Measurements from ENCODE around the gene SORCS3. TPM values are rescaled to one million over a fixed set of nuclear protein-coding genes. Genes with fewer than 3 reads are reported as not detected.

The SORCS3 gene
- total RNA-seq, 1 experiment from 2014 or later, result not detected

DNA sequence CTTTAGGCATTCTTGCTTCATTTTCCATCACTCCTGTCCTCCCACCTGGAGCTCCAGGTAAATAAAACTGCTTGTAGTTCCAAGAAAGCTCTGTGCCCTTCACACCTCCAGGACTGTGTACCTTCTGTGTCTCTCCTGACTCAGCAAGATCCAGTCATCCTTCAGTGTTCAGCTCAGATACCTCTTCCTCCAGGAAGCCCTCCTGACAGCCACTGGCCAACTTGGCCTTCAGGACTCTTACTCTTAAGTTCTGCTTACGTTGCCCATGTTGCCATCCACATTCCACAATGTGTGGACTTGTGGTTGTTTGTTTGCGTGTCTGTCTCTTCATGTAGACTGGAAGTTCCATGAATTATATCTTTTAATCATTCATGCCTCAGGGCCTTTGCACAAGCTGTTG, 48.0 kb downstream of the SORCS3 start:
- Histone ChIP-seq H2AFZ (ENCODE audit: low read depth, low read length, poor library complexity, severe bottlenecking) (no peak overlapping the region), H3K4me2 (ENCODE audit: low read length) (no peak overlapping the region), H4K20me1 (ENCODE audit: insufficient read depth) (no peaks in the 10 kb centered on the region), H3K79me2 (ENCODE audit: insufficient read depth, low read length) (no peaks in the 10 kb centered on the region), H3K36me3 (ENCODE audit: control insufficient read depth in 1 of 2, insufficient read depth in 2 of 2, low read length in 2 of 2) (no peaks in the 10 kb centered on the region), H3K4me1 (ENCODE audit: control insufficient read depth in 1 of 2, insufficient read depth in 2 of 2, low read length in 2 of 2) (no peaks in the 10 kb centered on the region), H3K27me3 (ENCODE audit: insufficient read depth, low read length) (peaks cover 52% of the 10 kb centered on the region), H3K9me2 (ENCODE audit: insufficient read depth) (no peaks in the 10 kb centered on the region), H3K4me3 (replicated peaks in 1 of 2; ENCODE audit: low read depth in 1 of 2, low read length in 2 of 2) (no peak overlapping the region), H3K27ac (ENCODE audit: low read depth, low read length) (no peak overlapping the region), H3K9ac (ENCODE audit: low read length) (no peak overlapping the region), H3K9me3 (ENCODE audit: control insufficient read depth in 1 of 2, insufficient read depth in 1 of 2, low read depth in 1 of 2, low read length in 2 of 2) (no peaks in the 10 kb centered on the region)
- TF ChIP-seq POLR2AphosphoS5 (IDR thresholded peaks at IDR 0.05; ENCODE audit: low read depth, low read length) (no peak), FOSL1 (IDR thresholded peaks at IDR 0.05; ENCODE audit: low read depth) (no peak), TCF7L2 (IDR thresholded peaks at IDR 0.05; ENCODE audit: borderline replicate concordance, extremely low read depth, insufficient read depth, insufficient read length) (no peak), YY1 (IDR thresholded peaks at IDR 0.05; ENCODE audit: extremely low read depth, insufficient replicate concordance, low read depth, low read length) (no peak), EZH2 (IDR thresholded peaks at IDR 0.05) (no peak), CBX3 (IDR thresholded peaks at IDR 0.05; ENCODE audit: low read depth) (no peak), RAD21 (IDR thresholded peaks at IDR 0.05; ENCODE audit: low read depth) (no peak), EZH2phosphoT487 (IDR thresholded peaks at IDR 0.05; ENCODE audit: borderline replicate concordance) (no peak), CEBPB (IDR thresholded peaks at IDR 0.05; ENCODE audit: low read depth) (no peak), SRF (IDR thresholded peaks at IDR 0.05; ENCODE audit: low read depth) (no peak), ZNF274 (IDR thresholded peaks at IDR 0.05; ENCODE audit: low read depth, low read length) (no peak), ELF1 (IDR thresholded peaks at IDR 0.05; ENCODE audit: borderline replicate concordance, low read depth) (no peak), JUND (IDR thresholded peaks at IDR 0.05) (no peak), ZFX (IDR thresholded peaks at IDR 0.05) (no peak), POLR2A (IDR thresholded peaks at IDR 0.05; ENCODE audit: borderline replicate concordance, extremely low read depth, insufficient read depth, insufficient read length) (no peak), SIN3A (IDR thresholded peaks at IDR 0.05; ENCODE audit: low read depth) (no peak)
- TF ChIP-seq, protein P1, sequence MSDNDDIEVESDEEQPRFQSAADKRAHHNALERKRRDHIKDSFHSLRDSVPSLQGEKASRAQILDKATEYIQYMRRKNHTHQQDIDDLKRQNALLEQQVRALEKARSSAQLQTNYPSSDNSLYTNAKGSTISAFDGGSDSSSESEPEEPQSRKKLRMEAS (IDR thresholded peaks at IDR 0.05), result no peak
- TF ChIP-seq, protein P2, sequence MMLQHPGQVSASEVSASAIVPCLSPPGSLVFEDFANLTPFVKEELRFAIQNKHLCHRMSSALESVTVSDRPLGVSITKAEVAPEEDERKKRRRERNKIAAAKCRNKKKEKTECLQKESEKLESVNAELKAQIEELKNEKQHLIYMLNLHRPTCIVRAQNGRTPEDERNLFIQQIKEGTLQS (IDR thresholded peaks at IDR 0.05), result no peak
- TF ChIP-seq, protein P3, sequence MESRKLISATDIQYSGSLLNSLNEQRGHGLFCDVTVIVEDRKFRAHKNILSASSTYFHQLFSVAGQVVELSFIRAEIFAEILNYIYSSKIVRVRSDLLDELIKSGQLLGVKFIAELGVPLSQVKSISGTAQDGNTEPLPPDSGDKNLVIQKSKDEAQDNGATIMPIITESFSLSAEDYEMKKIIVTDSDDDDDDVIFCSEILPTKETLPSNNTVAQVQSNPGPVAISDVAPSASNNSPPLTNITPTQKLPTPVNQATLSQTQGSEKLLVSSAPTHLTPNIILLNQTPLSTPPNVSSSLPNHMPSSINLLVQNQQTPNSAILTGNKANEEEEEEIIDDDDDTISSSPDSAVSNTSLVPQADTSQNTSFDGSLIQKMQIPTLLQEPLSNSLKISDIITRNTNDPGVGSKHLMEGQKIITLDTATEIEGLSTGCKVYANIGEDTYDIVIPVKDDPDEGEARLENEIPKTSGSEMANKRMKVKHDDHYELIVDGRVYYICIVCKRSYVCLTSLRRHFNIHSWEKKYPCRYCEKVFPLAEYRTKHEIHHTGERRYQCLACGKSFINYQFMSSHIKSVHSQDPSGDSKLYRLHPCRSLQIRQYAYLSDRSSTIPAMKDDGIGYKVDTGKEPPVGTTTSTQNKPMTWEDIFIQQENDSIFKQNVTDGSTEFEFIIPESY (IDR thresholded peaks at IDR 0.05; ENCODE audit: extremely low read depth, insufficient replicate concordance, low read length), result no peak
- TF ChIP-seq, protein P4, sequence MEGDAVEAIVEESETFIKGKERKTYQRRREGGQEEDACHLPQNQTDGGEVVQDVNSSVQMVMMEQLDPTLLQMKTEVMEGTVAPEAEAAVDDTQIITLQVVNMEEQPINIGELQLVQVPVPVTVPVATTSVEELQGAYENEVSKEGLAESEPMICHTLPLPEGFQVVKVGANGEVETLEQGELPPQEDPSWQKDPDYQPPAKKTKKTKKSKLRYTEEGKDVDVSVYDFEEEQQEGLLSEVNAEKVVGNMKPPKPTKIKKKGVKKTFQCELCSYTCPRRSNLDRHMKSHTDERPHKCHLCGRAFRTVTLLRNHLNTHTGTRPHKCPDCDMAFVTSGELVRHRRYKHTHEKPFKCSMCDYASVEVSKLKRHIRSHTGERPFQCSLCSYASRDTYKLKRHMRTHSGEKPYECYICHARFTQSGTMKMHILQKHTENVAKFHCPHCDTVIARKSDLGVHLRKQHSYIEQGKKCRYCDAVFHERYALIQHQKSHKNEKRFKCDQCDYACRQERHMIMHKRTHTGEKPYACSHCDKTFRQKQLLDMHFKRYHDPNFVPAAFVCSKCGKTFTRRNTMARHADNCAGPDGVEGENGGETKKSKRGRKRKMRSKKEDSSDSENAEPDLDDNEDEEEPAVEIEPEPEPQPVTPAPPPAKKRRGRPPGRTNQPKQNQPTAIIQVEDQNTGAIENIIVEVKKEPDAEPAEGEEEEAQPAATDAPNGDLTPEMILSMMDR (IDR thresholded peaks at IDR 0.05 in 2 of 3, conservative IDR thresholded peaks at IDR 0.05 in 1 of 3; ENCODE audit: borderline replicate concordance in 1 of 3, insufficient read depth in 1 of 3, low read depth in 2 of 3, low read length in 2 of 3), result no peak
- no peak for DNase-seq (ENCODE audit: low read depth, low spot score)
- intact Hi-C loops (cut with micrococcal nuclease), result no loop called here
- no TSS peak for BruUV-seq (replicated peaks)
- RAD21 ChIA-PET (ENCODE audit: low non-redundant PET in 1 of 2, low total read pairs in 2 of 2, uncharacterized antibody in 2 of 2, unreplicated experiment in 2 of 2), result no interaction called here
- CTCF ChIA-PET, result no interaction called here
- no peak for ATAC-seq
- POLR2A ChIA-PET, result no interaction called here
